ENCODE measurements around the gene PDZRN4. TPM values are rescaled to one million over a fixed set of nuclear protein-coding genes. Genes with fewer than 3 reads are reported as not detected.
"Not testable (repeated sequence)": the region's sequence is repeated elsewhere in the genome, so short reads cannot be mapped to it uniquely, and the experiment has no call there.

The PDZRN4 gene
- total RNA-seq, 6 donors from 2014 or later: 0.17 to 1.3 (median 0.61) TPM; not detected in 1

DNA sequence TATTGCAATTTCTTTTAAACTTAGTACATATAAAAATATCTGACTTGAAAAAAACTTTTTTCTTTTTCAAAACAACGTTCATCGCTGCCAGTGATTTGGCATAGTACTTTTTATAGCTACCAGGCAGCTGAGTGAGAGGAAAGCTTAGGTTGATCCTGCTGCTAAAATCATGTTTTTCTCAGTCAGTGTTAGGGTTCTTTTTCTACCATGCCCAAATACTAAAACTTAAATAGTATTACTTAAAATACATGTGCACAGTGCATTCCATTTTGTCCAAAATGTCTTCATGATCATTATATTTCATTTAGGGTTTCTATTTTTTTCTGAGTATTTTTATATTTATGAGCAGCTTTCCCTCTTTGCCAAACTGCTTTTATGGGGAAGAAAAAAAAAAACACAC is 123.8 kb downstream of the PDZRN4 start:
- Histone ChIP-seq H3K27ac (no peak overlapping the region), H3K9me3 (no peaks in the 10 kb centered on the region), H3K4me1 (no peaks in the 10 kb centered on the region), H3K27me3 (no peaks in the 10 kb centered on the region), H3K36me3 (no peaks in the 10 kb centered on the region), H3K4me3 (no peak overlapping the region)
- TF ChIP-seq EP300 (IDR thresholded peaks at IDR 0.05) (no peak), POLR2AphosphoS5 (IDR thresholded peaks at IDR 0.05) (no peak), POLR2A (IDR thresholded peaks at IDR 0.05) (no peak)
- TF ChIP-seq, protein P1, sequence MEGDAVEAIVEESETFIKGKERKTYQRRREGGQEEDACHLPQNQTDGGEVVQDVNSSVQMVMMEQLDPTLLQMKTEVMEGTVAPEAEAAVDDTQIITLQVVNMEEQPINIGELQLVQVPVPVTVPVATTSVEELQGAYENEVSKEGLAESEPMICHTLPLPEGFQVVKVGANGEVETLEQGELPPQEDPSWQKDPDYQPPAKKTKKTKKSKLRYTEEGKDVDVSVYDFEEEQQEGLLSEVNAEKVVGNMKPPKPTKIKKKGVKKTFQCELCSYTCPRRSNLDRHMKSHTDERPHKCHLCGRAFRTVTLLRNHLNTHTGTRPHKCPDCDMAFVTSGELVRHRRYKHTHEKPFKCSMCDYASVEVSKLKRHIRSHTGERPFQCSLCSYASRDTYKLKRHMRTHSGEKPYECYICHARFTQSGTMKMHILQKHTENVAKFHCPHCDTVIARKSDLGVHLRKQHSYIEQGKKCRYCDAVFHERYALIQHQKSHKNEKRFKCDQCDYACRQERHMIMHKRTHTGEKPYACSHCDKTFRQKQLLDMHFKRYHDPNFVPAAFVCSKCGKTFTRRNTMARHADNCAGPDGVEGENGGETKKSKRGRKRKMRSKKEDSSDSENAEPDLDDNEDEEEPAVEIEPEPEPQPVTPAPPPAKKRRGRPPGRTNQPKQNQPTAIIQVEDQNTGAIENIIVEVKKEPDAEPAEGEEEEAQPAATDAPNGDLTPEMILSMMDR (IDR thresholded peaks at IDR 0.05): no peak
- no peak for ATAC-seq (ENCODE audit: low FRiP score in 2 of 2)
- WGBS, 2 donors: 84 to 91% methylated on average over 2 of the region's 2 CpGs
- no peak for DNase-seq

DNA sequence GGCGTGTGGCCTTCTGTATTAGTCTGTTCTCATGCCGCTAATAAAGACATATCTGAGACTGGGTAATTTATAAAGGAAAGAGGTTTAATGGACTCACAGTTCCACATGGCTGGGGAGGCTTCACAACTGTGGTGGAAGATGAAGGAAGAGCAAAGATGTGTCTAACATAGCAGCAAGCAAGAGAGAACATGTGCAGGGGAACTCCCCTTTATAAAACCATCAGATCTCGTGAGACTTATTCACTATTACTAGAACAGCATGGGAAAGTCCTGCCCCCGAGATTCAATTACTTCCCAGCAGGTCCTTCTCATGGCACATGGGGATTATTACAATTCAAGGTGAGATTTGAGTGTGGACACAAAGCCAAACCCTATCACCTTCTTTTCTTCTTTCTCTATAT is 124.3 kb downstream of the PDZRN4 start:
- 77 to 88% methylated on average over 4 of the region's 4 CpGs for WGBS, 2 donors
- not testable (repeated sequence) for H3K27me3 ChIP-seq; H3K27ac ChIP-seq; H3K4me3 ChIP-seq; H3K36me3 ChIP-seq; DNase-seq; ATAC-seq (ENCODE audit: low FRiP score in 2 of 2); H3K4me1 ChIP-seq; H3K9me3 ChIP-seq

DNA sequence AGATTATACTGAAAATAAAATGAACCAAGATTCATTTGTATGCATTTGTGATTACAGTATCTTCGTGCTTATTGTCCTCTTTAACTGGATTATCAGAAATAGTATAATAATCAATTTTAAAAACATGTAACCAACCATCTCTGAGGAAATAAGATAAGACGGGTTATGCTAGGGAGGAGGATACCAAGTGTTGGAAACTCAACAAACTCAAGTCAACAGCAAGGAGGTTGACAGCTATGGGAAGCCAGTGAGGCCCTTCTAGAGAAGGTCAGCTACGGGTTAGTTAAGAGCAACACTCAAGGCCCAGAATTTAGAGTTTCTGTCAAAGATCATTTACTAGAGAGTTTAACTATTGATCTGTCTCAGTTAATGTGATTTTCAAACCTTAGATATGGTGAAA is 137.2 kb downstream of the PDZRN4 start:
- H3K4me3 ChIP-seq: no peak overlapping the region
- TF ChIP-seq, protein P1 (IDR thresholded peaks at IDR 0.05): no peak
- no peak for TF ChIP-seq POLR2A (IDR thresholded peaks at IDR 0.05)
- TF ChIP-seq EP300 (IDR thresholded peaks at IDR 0.05): no peak
- no peak for TF ChIP-seq POLR2AphosphoS5 (IDR thresholded peaks at IDR 0.05)
- 83 to 87% methylated on average over 3 of the region's 3 CpGs for WGBS, 2 donors

DNA sequence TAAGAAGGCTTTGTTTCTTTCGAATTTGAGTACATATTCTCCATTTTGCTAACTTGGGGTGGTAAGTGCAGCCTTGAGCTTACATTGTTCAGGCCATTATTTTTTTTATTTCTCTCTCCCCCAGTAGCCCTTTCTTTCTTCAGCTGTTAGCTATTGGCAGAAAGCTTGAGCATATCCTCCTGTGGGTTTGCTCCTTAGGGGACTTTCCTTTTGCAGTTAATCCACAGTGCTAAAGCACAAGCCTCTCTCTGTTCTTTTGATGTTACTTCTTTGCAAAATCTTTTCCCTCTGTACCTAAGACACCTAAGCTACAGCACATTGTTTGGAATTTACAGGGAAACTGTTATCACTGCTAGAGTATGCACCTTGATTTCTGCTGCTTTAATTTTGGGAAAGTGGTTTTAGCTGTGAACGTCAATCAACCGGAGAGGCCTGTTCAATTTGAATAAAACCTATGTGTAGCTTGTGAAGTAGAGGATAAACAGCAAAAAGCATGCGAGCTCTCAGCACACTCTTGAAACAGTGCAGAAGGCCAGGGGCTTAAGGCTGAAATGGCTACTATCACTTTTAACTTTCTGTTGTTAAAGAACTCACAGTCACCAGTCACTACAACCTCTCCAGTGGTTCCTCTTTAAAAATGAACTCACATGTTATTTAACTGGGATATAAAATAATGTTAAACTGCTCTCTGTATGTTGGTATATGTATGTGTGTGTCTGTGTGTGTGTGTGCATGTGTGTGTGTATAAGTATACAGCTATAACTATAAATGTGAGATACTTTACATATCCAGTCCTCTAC is 139.2 kb downstream of the PDZRN4 start:
- no peak for ATAC-seq (ENCODE audit: low FRiP score in 2 of 2)
- H3K27ac ChIP-seq: no peak overlapping the region
- WGBS, 2 donors: 44 to 56% methylated on average over 4 of the region's 4 CpGs
- TF ChIP-seq, protein P1 (IDR thresholded peaks at IDR 0.05): no peak
- TF ChIP-seq EP300 (IDR thresholded peaks at IDR 0.05): no peak
- TF ChIP-seq POLR2AphosphoS5 (IDR thresholded peaks at IDR 0.05): no peak
- no peaks in the 10 kb centered on the region for H3K36me3 ChIP-seq
- H3K4me1 ChIP-seq: no peaks in the 10 kb centered on the region
- H3K27me3 ChIP-seq: no peaks in the 10 kb centered on the region
- DNase-seq: no peak
- H3K9me3 ChIP-seq: no peaks in the 10 kb centered on the region
- no peak overlapping the region for H3K4me3 ChIP-seq

More for the DNA sequence above, 137.2 kb downstream of the PDZRN4 start:
- Histone ChIP-seq H3K4me1 (no peaks in the 10 kb centered on the region), H3K27ac (no peak overlapping the region), H3K9me3 (no peaks in the 10 kb centered on the region), H3K27me3 (no peaks in the 10 kb centered on the region), H3K36me3 (no peaks in the 10 kb centered on the region)
- DNase-seq: no peak
- ATAC-seq (ENCODE audit: low FRiP score in 2 of 2): no peak

DNA sequence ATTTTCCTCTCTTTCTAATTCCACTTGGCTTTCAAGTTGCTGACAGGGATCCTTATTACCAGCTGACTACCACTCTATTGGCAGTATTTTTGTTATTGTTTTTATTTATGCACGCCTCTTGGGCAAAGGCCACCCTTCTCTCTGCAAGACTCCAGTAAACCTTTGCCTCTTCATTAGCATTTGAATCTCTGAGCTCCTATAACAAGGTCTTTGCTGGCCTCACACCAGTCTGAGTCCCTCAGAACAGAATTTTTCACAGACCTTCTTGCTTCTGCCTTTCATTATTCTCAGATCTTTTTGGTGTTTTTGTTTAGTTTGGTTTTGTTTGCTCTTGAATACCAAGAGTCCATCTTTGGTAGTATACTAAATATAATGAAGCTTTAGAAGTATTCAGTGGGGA is 145.9 kb downstream of the PDZRN4 start:
- 61 to 93% methylated on average over 1 of the region's 1 CpG for WGBS, 2 donors

More for the DNA sequence above, 145.9 kb downstream of the PDZRN4 start:
- Histone ChIP-seq H3K36me3 (no peaks in the 10 kb centered on the region), H3K4me1 (no peaks in the 10 kb centered on the region), H3K4me3 (no peak overlapping the region), H3K9me3 (no peaks in the 10 kb centered on the region), H3K27ac (no peak overlapping the region), H3K27me3 (no peaks in the 10 kb centered on the region)
- DNase-seq: no peak
- TF ChIP-seq POLR2AphosphoS5 (IDR thresholded peaks at IDR 0.05) (no peak), POLR2A (IDR thresholded peaks at IDR 0.05) (no peak), EP300 (IDR thresholded peaks at IDR 0.05) (no peak)
- TF ChIP-seq, protein P1 (IDR thresholded peaks at IDR 0.05): no peak
- ATAC-seq (ENCODE audit: low FRiP score in 2 of 2): no peak
